SU-DHL-6 (cell line): ENCODE results near the gene TRPV4.

ENCODE experiments used
- H2AFZ ChIP-seq: fragments of 200-600 bp; sonication (generic); 2 replicates; pipeline ENCODE4 v1.6.1; 2014; ENCODE audit warnings: low read depth, mild to moderate bottlenecking, moderate library complexity, mixed read lengths, antibody characterized with exemption, low read length; ENCODE audit not compliant: severe bottlenecking
- H3F3A ChIP-seq: fragments of 200-600 bp; shearing (Covaris generic); 2 replicates; pipeline ENCODE4 v1.6.0; 2016; ENCODE audit warnings: antibody characterized with exemption, mild to moderate bottlenecking; ENCODE audit not compliant: insufficient read depth
- H3K27ac ChIP-seq: fragments of 200-600 bp; sonication (generic); 2 replicates; pipeline ENCODE4 v1.5.1; 2016; ENCODE audit warnings: low read depth, mild to moderate bottlenecking, low read length, moderate library complexity, mixed read lengths
- H3K27me3 ChIP-seq: fragments of 200-600 bp; sonication (generic), shearing (Covaris generic); 2 replicates; pipeline ENCODE4 v1.6.0; 2014; ENCODE audit warnings: mild to moderate bottlenecking, low read length
- H3K36me3 ChIP-seq: fragments of 200-600 bp; sonication (generic); 2 replicates; pipeline ENCODE4 v1.6.1; 2014; ENCODE audit warnings: mild to moderate bottlenecking, low read length, mixed read lengths
- H3K4me2 ChIP-seq: fragments of 300-600, 200-600 bp; shearing (Covaris generic), sonication (generic); 2 replicates; pipeline ENCODE4 v1.6.0; 2014; ENCODE audit warnings: low read length, low read depth, mild to moderate bottlenecking; ENCODE audit not compliant: poor library complexity, severe bottlenecking
- H3K4me3 ChIP-seq: fragments of 200-600 bp; sonication (generic); 2 replicates; pipeline ENCODE4 v1.5.1; 2014; ENCODE audit warnings: antibody characterized with exemption, low read length, mild to moderate bottlenecking, mixed read lengths; ENCODE audit not compliant: insufficient read depth, poor library complexity, severe bottlenecking
- H3K79me2 ChIP-seq: fragments of 200-600 bp; sonication (generic); 2 replicates; pipeline ENCODE4 v1.6.1; 2014; ENCODE audit warnings: mild to moderate bottlenecking, low read length, moderate library complexity; ENCODE audit not compliant: insufficient read depth
- H3K9ac ChIP-seq: fragments of 200-600 bp; sonication (generic); 2 replicates; pipeline ENCODE4 v1.7.0; 2014; ENCODE audit warnings: mild to moderate bottlenecking, low read length
- H3K9me2 ChIP-seq: fragments of 200-600 bp; sonication (generic); replicated peaks from 2 replicates; pipeline ENCODE4 v1.6.1; 2014; ENCODE audit warnings: low read length; ENCODE audit not compliant: insufficient read depth
- H3K9me3 ChIP-seq: fragments of 200-600 bp; sonication (generic); 2 replicates; pipeline ENCODE4 v1.6.1; 2014; ENCODE audit warnings: low read length, mixed read lengths; ENCODE audit not compliant: insufficient read depth
- H4K20me1 ChIP-seq: fragments of 200-600 bp; sonication (generic); 2 replicates; pipeline ENCODE4 v1.6.1; 2014; ENCODE audit warnings: low read depth, mild to moderate bottlenecking, antibody characterized with exemption, low read length, moderate library complexity, mixed read lengths
- CTCF ChIP-seq: fragments of 200-600 bp; sonication (generic); IDR thresholded peaks from one replicate; pipeline ENCODE4 v1.5.1; 2017; ENCODE audit warnings: antibody characterized with exemption, mild to moderate bottlenecking, low read length, moderate library complexity; ENCODE audit not compliant: insufficient read depth, poor library complexity, severe bottlenecking
- EZH2phosphoT487 ChIP-seq: fragments of 200-600 bp; sonication (generic), shearing (Covaris generic); conservative IDR thresholded peaks from 2 replicates; pipeline ENCODE4 v1.6.1; 2018; ENCODE audit warnings: mild to moderate bottlenecking, antibody characterized with exemption, low read length, moderate library complexity, mixed read lengths

Gene TRPV4

GRCh38 chr12:109827080-109827479 lies 6.1 kb downstream of the TRPV4 start:
- TF ChIP-seq CTCF (no peak), EZH2phosphoT487 (no peak)
- Histone ChIP-seq H3K27ac (no peak overlapping the region), H3K4me2 (no peak overlapping the region), H3K4me3 (no peak overlapping the region), H3K79me2 (no peaks in the 10 kb centered on the region), H3K36me3 (no peaks in the 10 kb centered on the region), H4K20me1 (no peaks in the 10 kb centered on the region), H3K27me3 (no peaks in the 10 kb centered on the region), H2AFZ (no peak overlapping the region), H3K9ac (no peak overlapping the region), H3K9me2 (no peaks in the 10 kb centered on the region), H3K9me3 (no peaks in the 10 kb centered on the region), H3F3A (no peaks in the 10 kb centered on the region)

DNA sequence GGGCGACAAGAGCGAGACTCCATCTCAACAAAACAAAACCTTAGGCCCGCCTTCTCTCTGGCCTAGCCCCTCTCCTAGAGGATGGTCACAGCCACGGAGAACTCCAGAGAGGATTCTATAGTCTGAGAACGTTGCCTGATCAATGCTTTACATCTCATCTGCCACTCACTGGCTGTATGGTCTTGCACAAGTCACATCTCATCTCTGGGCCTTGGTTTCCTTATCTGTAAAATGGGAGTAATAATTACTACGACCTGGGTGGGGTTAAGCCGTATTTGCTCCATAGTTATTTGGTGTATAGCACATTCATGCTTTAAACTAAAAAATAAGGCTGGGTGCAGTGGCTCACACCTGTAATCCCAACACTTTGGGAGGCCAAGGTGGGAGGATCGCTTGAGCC lies 8.5 kb downstream of the TRPV4 start:
- H3K4me3 ChIP-seq: no peak overlapping the region
- no peak overlapping the region for H3K9ac ChIP-seq
- no peak overlapping the region for H3K4me2 ChIP-seq
- no peaks in the 10 kb centered on the region for H3F3A ChIP-seq
- no peaks in the 10 kb centered on the region for H3K36me3 ChIP-seq
- no peaks in the 10 kb centered on the region for H3K27me3 ChIP-seq
- H3K9me2 ChIP-seq: no peaks in the 10 kb centered on the region
- TF ChIP-seq EZH2phosphoT487 (no peak), CTCF (no peak)
- H3K9me3 ChIP-seq: no peaks in the 10 kb centered on the region
- H2AFZ ChIP-seq: no peak overlapping the region
- no peak overlapping the region for H3K27ac ChIP-seq
- H4K20me1 ChIP-seq: no peaks in the 10 kb centered on the region
- no peaks in the 10 kb centered on the region for H3K79me2 ChIP-seq

- Histone ChIP-seq H3K27me3 (no peaks in the 10 kb centered on the region), H3K9me2 (no peaks in the 10 kb centered on the region), H3K9ac (no peak overlapping the region), H3K4me2 (no peak overlapping the region), H3K9me3 (no peaks in the 10 kb centered on the region), H3K4me3 (no peak overlapping the region), H3K36me3 (no peaks in the 10 kb centered on the region), H3K27ac (no peak overlapping the region), H3K79me2 (no peaks in the 10 kb centered on the region), H4K20me1 (no peaks in the 10 kb centered on the region), H2AFZ (no peak overlapping the region), H3F3A (no peaks in the 10 kb centered on the region)
- TF ChIP-seq CTCF (no peak), EZH2phosphoT487 (no peak)
Measured at GRCh38 chr12:109822951-109823411, 10.2 kb downstream of the TRPV4 start.
